Ovary (tissue), 3 donors: Measurements from ENCODE around the gene PKP1.

ENCODE experiments used
- POLR2A ChIP-seq: fragments of 450-650 bp; IDR thresholded peaks from one replicate; pipeline ENCODE4 v1.6.1; 2017; ENCODE audit warnings: antibody characterized with exemption, mild to moderate bottlenecking, moderate library complexity
- TF ChIP-seq, protein P1 (sequence below), 3 donors: fragments of 450-650 bp in 2 of 3; fragments of 200-600 bp in 1 of 3; IDR thresholded peaks; one replicate each; pipeline versions ENCODE4 v1.5.1 to v1.8.0; 2016 to 2022; ENCODE audit warnings: antibody characterized with exemption in 3 of 3, mild to moderate bottlenecking in 1 of 3
- donor health status: DM: no; HTN: no; CAD: no.

DNA sequence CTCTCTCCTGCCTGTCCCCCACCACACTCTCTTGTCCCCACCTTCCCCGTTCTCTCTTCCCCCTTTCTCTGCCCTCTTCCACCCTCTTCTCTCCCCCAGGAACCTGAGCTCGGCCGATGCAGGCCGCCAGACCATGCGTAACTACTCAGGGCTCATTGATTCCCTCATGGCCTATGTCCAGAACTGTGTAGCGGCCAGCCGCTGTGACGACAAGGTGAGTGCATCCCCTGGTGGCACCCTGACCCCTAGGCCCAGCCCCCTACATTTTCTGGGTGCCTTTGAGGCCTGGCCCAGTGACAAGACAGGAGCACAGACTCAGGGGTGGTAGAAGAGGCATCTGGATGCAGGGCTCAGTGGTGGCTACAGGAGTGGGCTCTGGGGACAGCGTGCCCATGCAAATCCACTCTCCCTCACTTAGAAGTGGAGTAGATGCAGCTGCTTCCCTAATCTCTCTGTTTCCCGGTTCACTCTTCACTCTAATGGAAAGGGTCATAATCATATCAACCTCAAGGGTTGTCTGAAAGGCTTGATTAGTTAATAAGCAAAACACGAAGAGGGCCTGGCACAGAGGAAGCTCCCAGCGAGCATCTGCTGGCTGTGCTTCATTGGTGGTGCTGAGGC lies 37.0 kb downstream of the PKP1 start:
- TF ChIP-seq, protein P1, sequence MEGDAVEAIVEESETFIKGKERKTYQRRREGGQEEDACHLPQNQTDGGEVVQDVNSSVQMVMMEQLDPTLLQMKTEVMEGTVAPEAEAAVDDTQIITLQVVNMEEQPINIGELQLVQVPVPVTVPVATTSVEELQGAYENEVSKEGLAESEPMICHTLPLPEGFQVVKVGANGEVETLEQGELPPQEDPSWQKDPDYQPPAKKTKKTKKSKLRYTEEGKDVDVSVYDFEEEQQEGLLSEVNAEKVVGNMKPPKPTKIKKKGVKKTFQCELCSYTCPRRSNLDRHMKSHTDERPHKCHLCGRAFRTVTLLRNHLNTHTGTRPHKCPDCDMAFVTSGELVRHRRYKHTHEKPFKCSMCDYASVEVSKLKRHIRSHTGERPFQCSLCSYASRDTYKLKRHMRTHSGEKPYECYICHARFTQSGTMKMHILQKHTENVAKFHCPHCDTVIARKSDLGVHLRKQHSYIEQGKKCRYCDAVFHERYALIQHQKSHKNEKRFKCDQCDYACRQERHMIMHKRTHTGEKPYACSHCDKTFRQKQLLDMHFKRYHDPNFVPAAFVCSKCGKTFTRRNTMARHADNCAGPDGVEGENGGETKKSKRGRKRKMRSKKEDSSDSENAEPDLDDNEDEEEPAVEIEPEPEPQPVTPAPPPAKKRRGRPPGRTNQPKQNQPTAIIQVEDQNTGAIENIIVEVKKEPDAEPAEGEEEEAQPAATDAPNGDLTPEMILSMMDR (IDR thresholded peaks at IDR 0.05): no peak
- no peak for TF ChIP-seq POLR2A
